ENCODE data around the gene TRAF2. TPM values are rescaled to one million over a fixed set of nuclear protein-coding genes. Genes with fewer than 3 reads are reported as not detected.

The TRAF2 gene
- total and polyA plus RNA-seq, 2 of the 13 experiments (the other 11 are each of a cell fraction or from before 2014, with no cell fraction given), result 12.4 to 13.6 TPM

GRCh38 chr9:136958473-136958872 lies 72.2 kb downstream of the TRAF2 start:
- peaks cover 13 to 31% of the 10 kb centered on the region in 2 experiments for H3K27me3 ChIP-seq (ENCODE audit: control insufficient read depth in 1 of 2, insufficient read depth in 2 of 2, low read length in 2 of 2)
- no peaks in the 10 kb centered on the region for H3K4me1 ChIP-seq (ENCODE audit: insufficient read depth, low read length)
- in situ Hi-C loops (cut with HindIII; ENCODE audit: extremely low pct_ligation_motif_present, low pct_unique_long_range_greater_than_20kb) (no loop called here), intact Hi-C loops (cut with micrococcal nuclease; ENCODE audit: unreplicated experiment) (no loop called here)
- H4K20me1 ChIP-seq (ENCODE audit: insufficient read depth, low read length), result no peaks in the 10 kb centered on the region
- peak; percentile 24 for TF ChIP-seq AGO1 (IDR thresholded peaks at IDR 0.05; ENCODE audit: low read depth, low read length, poor library complexity, severe bottlenecking)
- TF ChIP-seq ARID3A (IDR thresholded peaks at IDR 0.05; ENCODE audit: low read depth, low read length), result no peak
- TF ChIP-seq ZNF121 (CRISPR knock-in tag; IDR thresholded peaks at IDR 0.05), result no peak
- TF ChIP-seq ZNF468 (CRISPR knock-in tag; IDR thresholded peaks at IDR 0.05), result no peak
- peak; percentile 98 for TF ChIP-seq ZNF329 (CRISPR knock-in tag; IDR thresholded peaks at IDR 0.05; ENCODE audit: low read depth)
- TF ChIP-seq PPARG (CRISPR knock-in tag; conservative IDR thresholded peaks at IDR 0.05), result no peak
- H3K4me3 ChIP-seq (replicated peaks in 1 of 3; ENCODE audit: insufficient read depth in 1 of 3, low read depth in 2 of 3, low read length in 3 of 3), result no peak overlapping the region
- H3K9ac ChIP-seq (ENCODE audit: insufficient read depth, low read depth, low read length), result no peak overlapping the region
- no peak for DNase-seq (ENCODE audit: low spot score)
- ChIA-PET POLR2A (no interaction called here), CTCF (ENCODE audit: low intra/inter-chr PET ratio, low total read pairs) (no interaction called here)
- no peaks in the 10 kb centered on the region for H3K36me3 ChIP-seq (replicated peaks in 1 of 2; ENCODE audit: control insufficient read depth in 1 of 2, insufficient read depth in 2 of 2, low read length in 2 of 2)
- WGBS (ENCODE audit: low lambda C conversion rate), result 84% methylated on average over 7 of the region's 7 CpGs
- no peaks in the 10 kb centered on the region for H3K9me3 ChIP-seq (ENCODE audit: low read length)
- no peaks in the 10 kb centered on the region for H3K79me2 ChIP-seq (ENCODE audit: insufficient read depth, low read length)
- H3K4me2 ChIP-seq (ENCODE audit: low read depth, low read length), result no peak overlapping the region
- no peak overlapping the region for H2AFZ ChIP-seq (ENCODE audit: low read length)
- FAIRE-seq, result no peak
- no peak for ATAC-seq
- no TSS peak for BruUV-seq (replicated peaks)
- H3K27ac ChIP-seq (ENCODE audit: extremely low read length, insufficient read depth, low read length), result no peak overlapping the region
